ENCODE data around the gene DENND6B. TPM values are rescaled to one million over a fixed set of nuclear protein-coding genes. Genes with fewer than 3 reads are reported as not detected.

Gene DENND6B
- total RNA-seq, 4 donors from 2014 or later, result 2.9 to 15.5 (median 8.0) TPM

- Histone ChIP-seq H3K36me3 (no peaks in the 10 kb centered on the region), H3K27ac (no peak overlapping the region), H3K9me3 (no peaks in the 10 kb centered on the region), H3K4me1 (peaks cover 12 to 35% of the 10 kb centered on the region in 2 donors), H3K4me3 (no peak overlapping the region), H3K27me3 (no peaks in the 10 kb centered on the region)
- intact Hi-C loops (cut with DNase I; ENCODE audit: low total_unique reads), result no loop called here
- no peak for DNase-seq
- TF ChIP-seq POLR2A (IDR thresholded peaks at IDR 0.05) (no peak), CTCF (IDR thresholded peaks at IDR 0.05) (no peak)
These were observed 36.7 kb downstream of the DENND6B start for GRCh38 chr22:50289942-50290630.

- intact Hi-C loops (cut with DNase I; ENCODE audit: low total_unique reads), result no loop called here
- no peaks in the 10 kb centered on the region for H3K27me3 ChIP-seq
- no peak overlapping the region for H3K27ac ChIP-seq
- H3K36me3 ChIP-seq, result no peaks in the 10 kb centered on the region
- H3K4me3 ChIP-seq, result no peak overlapping the region
- peaks cover 9 to 29% of the 10 kb centered on the region in 2 donors for H3K4me1 ChIP-seq
- H3K9me3 ChIP-seq, result no peaks in the 10 kb centered on the region
- DNase-seq, result no peak
- TF ChIP-seq CTCF (IDR thresholded peaks at IDR 0.05), result no peak
- TF ChIP-seq POLR2A (IDR thresholded peaks at IDR 0.05), result no peak
These were observed 37.5 kb downstream of the DENND6B start for GRCh38 chr22:50289151-50289941.

- Histone ChIP-seq H3K27ac (no peak overlapping the region), H3K36me3 (no peaks in the 10 kb centered on the region)
- TF ChIP-seq POLR2A (IDR thresholded peaks at IDR 0.05) (no peak), CTCF (IDR thresholded peaks at IDR 0.05) (no peak)
These were observed 39.1 kb downstream of the DENND6B start for GRCh38 chr22:50287731-50288130.

GRCh38 chr22:50286701-50287318 lies 40.0 kb downstream of the DENND6B start:
- Histone ChIP-seq H3K36me3 (no peaks in the 10 kb centered on the region), H3K4me1 (peaks cover 0 to 4% of the 10 kb centered on the region in 2 donors), H3K27me3 (no peaks in the 10 kb centered on the region), H3K9me3 (no peaks in the 10 kb centered on the region), H3K4me3 (no peak overlapping the region), H3K27ac (no peak overlapping the region)
- no peak for DNase-seq
- intact Hi-C loops (cut with DNase I; ENCODE audit: low total_unique reads), result no loop called here
- TF ChIP-seq POLR2A (IDR thresholded peaks at IDR 0.05) (no peak), CTCF (IDR thresholded peaks at IDR 0.05) (no peak)

More at GRCh38 chr22:50287731-50288130, 39.1 kb downstream of the DENND6B start:
- no peak for DNase-seq
- Histone ChIP-seq H3K27me3 (no peaks in the 10 kb centered on the region), H3K4me3 (no peak overlapping the region), H3K4me1 (peaks cover 0 to 13% of the 10 kb centered on the region in 2 donors), H3K9me3 (no peaks in the 10 kb centered on the region)
- intact Hi-C loops (cut with DNase I; ENCODE audit: low total_unique reads), result no loop called here

GRCh38 chr22:50286275-50286674 lies 40.5 kb downstream of the DENND6B start:
- Histone ChIP-seq H3K9me3 (no peaks in the 10 kb centered on the region), H3K36me3 (no peaks in the 10 kb centered on the region), H3K4me1 (no peaks in the 10 kb centered on the region), H3K27me3 (no peaks in the 10 kb centered on the region), H3K27ac (no peak overlapping the region), H3K4me3 (no peak overlapping the region)
- TF ChIP-seq CTCF (IDR thresholded peaks at IDR 0.05) (no peak), POLR2A (IDR thresholded peaks at IDR 0.05) (no peak)
- no peak for DNase-seq
- intact Hi-C loops (cut with DNase I; ENCODE audit: low total_unique reads), result no loop called here
